Glomerular endothelial cell (primary cell): ENCODE data around the gene PFKFB1. TPM values are rescaled to one million over a fixed set of nuclear protein-coding genes. Genes with fewer than 3 reads are reported as not detected.

Experiments
- DNase-seq: peaks from one replicate; pipeline ENCODE4 v3.0.0-alpha.2; 2011; ENCODE audit warnings: low read depth, low spot score; ENCODE audit errors: extremely low read depth
- total RNA-seq: library from RNA; depleted of rRNA; stranded (reverse); fragments of >200 nt; gene quantifications from 2 replicates; pipeline ENCODE4 v1.2.3, GENCODE V29; 2015

PFKFB1 gene
- total RNA-seq = not detected in 2 replicates

DNA sequence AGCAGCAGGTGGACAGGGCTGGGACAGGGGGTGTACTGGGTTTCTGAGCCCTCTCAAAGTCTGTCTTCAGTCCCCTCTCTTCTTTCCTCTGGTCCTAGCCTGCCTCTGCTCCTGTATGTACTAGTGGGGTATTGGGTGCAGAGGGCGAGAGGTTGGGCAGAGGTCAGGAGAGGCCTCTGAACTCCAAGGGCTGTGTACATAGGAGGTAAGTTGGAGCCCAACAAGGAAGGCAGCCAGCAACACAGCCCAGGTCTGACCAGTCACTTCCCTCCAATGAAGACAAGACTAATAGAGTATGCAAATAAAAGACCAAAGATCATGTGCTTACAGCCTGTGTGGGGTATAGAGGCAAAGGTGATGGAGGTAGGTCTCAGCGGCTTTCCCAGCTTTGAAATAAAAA lies at the start of gene PFKFB1:
TSS of gene PFKFB1 (minus strand) at position 90 of the 400 bp plus-strand sequence. CDS start 181 bp downstream, outside the sequence.
- no peak for DNase-seq

DNA sequence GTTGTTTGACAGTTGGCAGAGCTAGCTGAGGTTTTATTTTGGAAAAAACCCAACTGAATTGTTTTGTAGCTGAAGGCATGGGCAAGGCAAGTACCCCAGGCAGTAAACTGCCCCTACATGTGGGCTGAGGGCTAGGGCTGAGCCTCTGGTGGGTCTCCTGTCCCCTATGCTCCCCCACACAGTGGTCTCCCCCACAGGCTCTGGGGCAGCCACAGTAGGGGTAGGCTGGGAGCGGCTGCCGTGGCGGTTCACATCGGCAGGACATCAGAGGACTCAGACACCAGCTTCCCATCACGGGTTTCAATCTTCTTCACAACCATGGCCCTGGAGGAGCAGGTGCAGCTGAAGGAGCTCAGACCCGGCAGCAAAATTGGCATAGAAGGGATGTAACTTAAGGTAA lies 47.5 kb upstream of the PFKFB1 start:
- DNase-seq = no peak

DNA sequence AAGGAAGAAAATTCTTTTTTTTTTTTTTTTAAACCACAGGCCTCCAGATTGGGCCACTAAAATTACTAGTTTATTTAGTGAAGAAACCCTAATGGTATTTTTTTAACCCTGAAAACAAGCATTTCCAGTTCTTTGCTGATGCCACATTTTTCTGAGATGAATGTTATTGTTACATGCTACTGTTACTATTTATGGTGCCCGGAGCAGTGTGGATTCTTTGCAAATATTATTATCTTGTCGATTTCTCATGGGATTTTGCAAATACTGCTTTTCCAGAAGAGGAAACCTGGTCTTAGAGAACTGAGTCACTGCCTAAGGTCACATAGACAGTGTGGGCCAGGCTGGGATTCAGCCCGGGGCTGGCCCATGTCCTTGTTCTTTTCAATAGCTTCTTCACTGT lies 45.5 kb upstream of the PFKFB1 start:
- DNase-seq = no peak

- no peak for DNase-seq
These were observed 39.4 kb upstream of the PFKFB1 start for GRCh38 chrX:55033429-55033828.

- DNase-seq = no peak
These were observed 36.5 kb upstream of the PFKFB1 start, which contains the start of gene ALAS2 for GRCh38 chrX:55030271-55031205. Gene ALAS2, minus strand, starts transcription at chrX:55030977. Its CDS starts 4,977 bp downstream, at chrX:55026000.

- no peak for DNase-seq
These were observed 35.3 kb upstream of the PFKFB1 start for GRCh38 chrX:55029291-55029690.

DNA sequence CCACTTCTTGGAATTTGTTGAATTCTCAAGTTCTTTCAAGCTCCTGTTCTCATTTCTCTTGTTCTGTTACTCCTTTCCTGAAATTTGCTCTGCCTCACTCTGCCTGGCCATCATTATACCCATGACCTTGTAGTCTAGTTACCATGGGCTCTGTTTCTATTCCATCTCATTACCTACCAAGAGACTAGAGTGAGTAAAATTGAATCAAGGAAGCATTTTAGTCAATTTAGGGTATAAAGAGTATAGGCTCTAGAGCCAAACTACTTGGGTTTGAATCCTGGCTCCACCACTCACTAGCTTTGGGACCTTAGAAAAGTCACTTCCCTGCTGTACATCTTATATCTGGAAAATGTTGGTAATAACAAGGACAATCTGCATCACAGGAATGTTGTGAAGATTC lies 34.6 kb upstream of the PFKFB1 start:
- DNase-seq = no peak

DNA sequence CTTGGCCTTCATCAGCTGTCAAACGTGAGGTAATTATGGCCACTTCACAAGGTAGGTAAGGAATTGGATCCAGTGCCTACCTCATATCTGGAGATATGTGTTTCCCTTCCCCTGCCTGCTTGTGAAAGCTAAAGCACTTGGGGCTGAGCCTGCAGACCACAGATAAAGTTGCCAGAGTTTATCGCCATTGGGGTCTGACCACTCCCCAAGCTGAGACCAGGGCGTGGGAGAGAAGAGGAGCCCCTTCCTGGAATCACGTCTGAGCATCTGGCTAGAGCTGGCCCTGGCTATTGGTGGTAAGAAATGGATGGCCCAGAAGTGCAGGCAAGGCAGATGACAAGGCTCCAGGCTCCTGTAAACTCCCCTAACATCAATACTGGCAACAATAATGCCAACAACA lies 34.1 kb upstream of the PFKFB1 start:
- no peak for DNase-seq

DNA sequence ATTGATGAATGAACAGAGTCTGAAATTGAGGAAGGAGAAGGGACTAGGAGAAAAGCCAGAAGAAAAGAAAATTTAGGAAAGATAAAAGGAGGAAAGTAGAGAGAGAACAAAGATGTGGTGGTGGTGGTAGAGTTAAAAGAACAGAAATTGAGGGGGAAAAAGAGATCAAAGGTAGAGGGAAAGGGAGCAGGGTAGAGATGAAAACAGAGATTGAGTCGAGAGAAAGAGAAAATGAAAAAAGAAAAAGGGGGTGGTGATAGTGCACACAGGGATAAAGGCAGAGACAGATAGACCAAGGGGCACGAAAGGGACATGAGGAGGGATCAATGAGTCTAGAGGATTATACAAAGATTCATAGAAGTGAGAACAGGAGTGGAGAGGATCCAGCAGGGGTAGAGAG lies 32.9 kb upstream of the PFKFB1 start:
- DNase-seq = no peak

DNA sequence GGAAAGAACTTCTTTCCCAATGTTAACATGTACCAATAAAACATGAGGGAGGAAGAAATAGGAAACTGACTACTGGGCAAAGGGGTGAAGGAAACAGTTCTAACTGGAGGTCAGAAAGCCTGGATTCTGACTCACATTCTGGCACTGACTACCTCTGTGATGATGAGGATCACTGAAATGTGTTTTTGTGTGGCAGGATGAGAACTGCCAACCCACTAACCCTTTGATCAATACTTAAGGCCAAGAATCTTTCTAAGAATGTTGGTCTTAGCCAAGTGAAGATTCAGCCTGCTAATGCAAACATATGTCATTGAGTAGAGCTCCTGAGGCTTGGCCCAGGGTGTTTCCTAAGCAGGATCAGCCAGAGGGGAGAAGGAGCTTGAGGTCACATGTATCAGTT lies 32.2 kb upstream of the PFKFB1 start:
- DNase-seq = no peak

DNA sequence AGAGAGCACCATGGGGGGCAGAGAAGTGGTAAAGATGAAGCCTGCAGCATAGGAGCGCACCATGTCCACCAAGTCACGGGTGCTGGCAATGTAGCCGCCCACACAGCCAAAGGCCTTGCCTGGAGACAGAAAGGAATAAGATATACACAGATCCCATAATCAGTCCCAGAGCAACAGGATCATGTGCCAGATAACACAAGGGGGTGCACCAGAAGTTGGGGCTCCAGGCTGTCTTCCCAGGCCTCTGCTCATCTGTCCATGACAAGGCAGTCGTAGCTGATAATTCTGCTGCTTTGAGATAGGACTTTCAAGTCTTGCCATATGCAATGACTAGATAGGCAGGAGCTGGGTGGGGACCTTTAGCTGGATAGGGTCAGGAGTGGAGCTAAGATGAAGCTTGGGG lies 20.9 kb upstream of the PFKFB1 start:
- no peak for DNase-seq

DNA sequence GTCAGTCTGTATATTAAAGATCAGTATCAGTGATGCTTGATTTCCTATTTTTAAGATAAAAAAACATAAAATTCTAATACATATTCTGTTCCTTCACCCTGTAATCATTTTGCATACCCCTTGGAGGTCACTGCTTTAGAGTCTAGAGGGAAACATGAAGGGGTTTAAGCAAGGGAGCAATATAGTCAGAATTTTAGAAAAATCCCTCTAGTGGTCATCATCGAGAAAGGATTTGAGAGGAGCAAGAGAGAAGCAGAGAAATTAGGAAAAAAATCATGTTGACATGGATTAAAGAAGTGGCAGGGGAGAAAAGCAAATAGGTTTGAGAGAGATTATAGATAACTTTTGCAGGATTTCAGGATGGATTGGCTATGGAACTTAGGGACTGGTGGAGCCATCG lies 17.3 kb upstream of the PFKFB1 start:
- no peak for DNase-seq

DNA sequence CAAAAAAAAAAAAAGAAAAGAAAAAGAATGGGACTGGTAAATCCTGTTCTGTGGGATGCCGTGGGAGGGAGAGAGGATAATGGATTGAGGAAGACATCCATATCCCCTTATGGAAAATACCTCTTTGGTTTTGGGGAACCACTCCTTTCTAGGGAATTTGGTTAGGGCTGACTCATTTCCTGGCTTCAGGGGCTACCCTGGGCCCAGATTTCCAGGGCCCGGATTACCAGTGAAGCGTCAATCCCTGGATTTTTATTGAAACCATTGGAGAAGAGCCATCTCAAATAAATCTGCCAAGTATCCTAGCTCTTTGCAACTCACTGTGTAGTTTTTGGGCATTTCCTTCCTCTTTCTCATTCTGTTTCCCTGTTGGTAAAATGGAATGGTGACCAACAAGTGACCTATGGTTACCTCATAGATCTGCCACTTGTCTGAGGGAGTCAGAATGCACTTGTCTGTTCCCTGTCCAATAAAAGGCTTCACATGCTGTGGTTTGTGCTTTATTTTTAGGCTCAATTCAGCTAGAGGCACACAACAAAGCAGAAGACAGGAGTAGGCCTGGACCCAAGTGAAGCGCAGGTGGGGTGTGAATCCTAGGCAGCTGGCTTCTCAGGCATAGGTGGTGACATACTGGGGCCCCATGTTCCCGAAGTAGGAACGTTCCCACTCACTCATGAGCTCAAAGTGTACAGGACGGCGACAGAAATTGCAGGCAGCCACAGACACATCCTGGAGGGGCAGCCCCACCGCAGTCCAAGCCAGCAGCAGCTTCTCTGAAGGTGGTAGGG lies 14.8 kb upstream of the PFKFB1 start:
- no peak for DNase-seq

GRCh38 chrX:55007656-55008055 lies 13.7 kb upstream of the PFKFB1 start:
- DNase-seq = no peak

- DNase-seq = no peak
These were observed 13.0 kb upstream of the PFKFB1 start for GRCh38 chrX:55006827-55007621.

DNA sequence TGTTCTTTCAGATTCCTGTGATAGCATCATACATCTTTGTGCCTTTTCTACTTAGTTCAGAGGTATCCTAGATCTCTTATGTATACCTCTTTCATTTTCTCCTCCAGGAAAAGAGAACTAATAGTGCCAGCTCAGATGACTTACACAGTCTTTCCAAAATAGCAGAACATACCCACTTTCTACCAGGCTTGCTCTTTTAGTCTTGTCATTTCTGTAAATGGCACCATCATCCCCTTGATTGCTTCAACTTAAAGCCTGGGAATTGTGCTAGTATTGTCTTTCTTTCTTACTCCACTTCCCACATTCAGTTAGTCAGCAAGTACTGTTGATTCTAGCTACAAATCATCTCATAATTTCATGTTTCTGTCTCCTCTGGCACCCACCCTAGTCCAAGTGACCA lies 11.3 kb upstream of the PFKFB1 start:
- DNase-seq = no peak

DNA sequence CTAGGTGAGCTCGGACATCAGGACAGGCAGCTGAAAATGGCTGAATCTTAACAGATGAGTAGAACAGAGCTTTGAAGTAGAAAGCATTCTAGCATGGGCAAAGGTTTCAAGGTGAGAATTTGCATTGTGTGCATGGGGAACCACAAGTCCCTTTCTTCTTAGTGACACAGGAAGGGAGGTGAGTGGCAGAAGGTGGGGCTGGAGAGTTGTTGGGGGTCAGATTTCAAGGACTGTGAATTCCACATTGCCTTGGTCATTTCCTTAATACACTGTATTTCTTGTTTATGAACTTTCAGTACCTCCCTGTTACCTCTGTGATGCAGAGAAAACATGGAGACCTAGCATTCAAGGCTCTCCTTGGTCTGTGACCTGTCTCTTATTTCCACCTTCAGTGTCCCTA lies 10.2 kb upstream of the PFKFB1 start:
- DNase-seq = no peak

- DNase-seq = peak; percentile 68
These were observed 6.0 kb upstream of the PFKFB1 start, which contains the start of gene APEX2 for GRCh38 chrX:54999717-55000598. Gene APEX2, plus strand, starts transcription at chrX:55000363. Its CDS starts 60 bp downstream, at chrX:55000423.

DNA sequence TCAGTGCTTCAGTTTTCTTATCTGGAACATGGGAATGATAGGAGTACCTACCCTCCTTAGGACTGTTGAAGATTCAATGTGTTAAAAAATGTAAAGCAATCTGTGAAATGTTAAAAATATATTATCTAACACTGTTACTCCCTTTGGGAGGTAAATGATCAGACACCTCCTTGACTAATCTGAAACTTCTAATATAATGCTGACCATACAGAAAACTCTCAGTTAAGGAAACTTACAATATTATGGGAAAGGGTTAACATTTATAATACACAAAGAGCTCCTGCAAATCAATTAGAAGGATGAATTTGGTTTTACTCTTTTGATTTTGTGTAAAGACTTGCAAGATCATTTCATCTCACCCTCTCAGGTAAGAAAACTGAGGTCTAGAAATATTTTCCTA lies 1.6 kb upstream of the PFKFB1 start:
- DNase-seq = no peak
